AG04449 (cell line): ENCODE results near the gene RILPL2.
"Not testable (repeated sequence)": the region's sequence is repeated elsewhere in the genome, so short reads cannot be mapped to it uniquely, and the experiment has no call there.

Experiments used
- CTCF ChIA-PET: fragments of 350-600 bp; formaldehyde crosslinking; extraction: SDS; loops from one replicate; lab custom pipeline; 2021; ENCODE audit warnings: antibody characterized with exemption; lab: Yijun Ruan, JAX
- POLR2A ChIA-PET: fragments of 400-600, 350-600 bp; formaldehyde crosslinking; extraction: SDS; loops from one replicate; lab custom pipeline; 2020; ENCODE audit warnings: antibody characterized with exemption, inconsistent platforms; lab: Yijun Ruan, JAX
- DNase-seq: peaks from one replicate; pipeline ENCODE4 v3.0.0-alpha.2; 2010; ENCODE audit warnings: low read depth, low spot score
- H3K4me3 ChIP-seq: 2 replicates; pipeline ENCODE4 v1.5.1; 2011; ENCODE audit warnings: low read depth, mild to moderate bottlenecking, control low read depth, low read length
- TF ChIP-seq, protein P1 (sequence below): IDR thresholded peaks from one replicate; pipeline ENCODE4 v1.5.1; 2011; ENCODE audit warnings: mild to moderate bottlenecking, moderate library complexity, low read length, control low read depth, inconsistent platforms; ENCODE audit not compliant: insufficient read depth; ENCODE audit errors: missing control alignments

RILPL2 gene

DNA sequence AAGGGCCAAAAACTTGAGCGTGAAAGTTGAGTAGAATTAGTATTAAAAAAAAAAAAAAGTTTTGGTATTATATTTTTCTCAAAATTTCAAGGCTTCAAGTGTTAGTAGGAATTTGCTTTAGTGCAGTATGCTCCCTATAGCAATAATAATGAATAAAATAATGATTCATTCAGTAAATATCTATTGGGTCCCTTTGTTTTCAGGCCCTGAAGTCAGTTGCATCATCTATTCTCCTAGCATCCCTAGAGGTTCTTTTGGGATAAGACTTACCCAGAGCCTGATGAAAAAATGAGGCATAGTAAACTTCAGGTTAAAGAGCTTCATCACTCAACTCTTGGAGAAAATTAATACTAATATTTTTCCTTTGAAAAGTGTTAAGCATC, 51.5 kb downstream of the RILPL2 start:
- H3K4me3 ChIP-seq, result peak overlapping the region; percentile 78
- POLR2A ChIA-PET, result interaction anchor here (1.0 kb wide), 1 partner anchor 9 kb away, joined by 3 read pairs; no protein-coding TSS in a partner anchor
- DNase-seq, result no peak
- TF ChIP-seq, protein P1, sequence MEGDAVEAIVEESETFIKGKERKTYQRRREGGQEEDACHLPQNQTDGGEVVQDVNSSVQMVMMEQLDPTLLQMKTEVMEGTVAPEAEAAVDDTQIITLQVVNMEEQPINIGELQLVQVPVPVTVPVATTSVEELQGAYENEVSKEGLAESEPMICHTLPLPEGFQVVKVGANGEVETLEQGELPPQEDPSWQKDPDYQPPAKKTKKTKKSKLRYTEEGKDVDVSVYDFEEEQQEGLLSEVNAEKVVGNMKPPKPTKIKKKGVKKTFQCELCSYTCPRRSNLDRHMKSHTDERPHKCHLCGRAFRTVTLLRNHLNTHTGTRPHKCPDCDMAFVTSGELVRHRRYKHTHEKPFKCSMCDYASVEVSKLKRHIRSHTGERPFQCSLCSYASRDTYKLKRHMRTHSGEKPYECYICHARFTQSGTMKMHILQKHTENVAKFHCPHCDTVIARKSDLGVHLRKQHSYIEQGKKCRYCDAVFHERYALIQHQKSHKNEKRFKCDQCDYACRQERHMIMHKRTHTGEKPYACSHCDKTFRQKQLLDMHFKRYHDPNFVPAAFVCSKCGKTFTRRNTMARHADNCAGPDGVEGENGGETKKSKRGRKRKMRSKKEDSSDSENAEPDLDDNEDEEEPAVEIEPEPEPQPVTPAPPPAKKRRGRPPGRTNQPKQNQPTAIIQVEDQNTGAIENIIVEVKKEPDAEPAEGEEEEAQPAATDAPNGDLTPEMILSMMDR, result no peak
- CTCF ChIA-PET, result interaction anchor here (1.2 to 2.3 kb wide), 3 partner anchors 8 to 20 kb away, joined by 4 to 19 read pairs (median 4); no protein-coding TSS in a partner anchor

DNA sequence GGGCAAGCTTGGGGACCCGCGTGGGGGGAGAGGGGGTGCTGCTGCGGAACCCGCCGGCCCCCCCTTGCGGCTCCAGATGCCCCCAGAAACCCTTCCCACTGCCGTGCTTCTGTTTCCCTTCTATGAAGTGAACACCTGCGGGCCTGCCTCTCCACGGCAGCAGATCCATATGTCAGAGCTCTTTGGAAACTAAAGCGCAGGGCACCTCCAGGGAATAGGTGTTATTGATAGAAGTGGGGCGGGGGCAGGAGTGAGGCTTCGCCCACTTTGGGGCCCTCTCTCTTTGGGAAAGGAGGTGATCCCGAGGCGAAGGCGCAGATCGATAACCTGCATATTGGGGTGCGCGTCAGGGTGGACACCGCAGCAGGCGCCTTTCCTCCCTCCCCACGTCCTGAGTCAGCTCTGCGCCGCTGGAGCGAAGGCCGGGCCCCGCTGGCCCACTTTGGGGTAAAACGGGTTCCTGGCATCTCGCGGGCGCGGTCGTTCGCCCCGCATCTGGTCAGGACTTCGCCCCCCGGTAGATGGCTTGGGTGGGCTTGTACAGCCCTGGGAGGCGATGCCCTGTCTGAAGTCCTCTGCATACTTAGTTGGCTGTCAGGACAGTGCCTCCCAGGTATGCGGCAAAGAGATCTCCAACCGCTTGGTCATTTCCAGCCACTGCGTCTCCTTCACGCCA, 52.0 kb downstream of the RILPL2 start:
- POLR2A ChIA-PET, result interaction anchor here (0.5 to 1.6 kb wide), 6 partner anchors 8 to 199 kb away, joined by 3 to 19 read pairs (median 4); partner anchors contain the start of genes SBNO1 and TMED2
- DNase-seq, result no peak
- peak overlapping the region; percentile 78 for H3K4me3 ChIP-seq
- CTCF ChIA-PET, result interaction anchor here (0.8 to 2.3 kb wide), 5 partner anchors 8 to 26 kb away, joined by 3 to 19 read pairs (median 3); no protein-coding TSS in a partner anchor
- TF ChIP-seq, protein P1, result no peak

DNA sequence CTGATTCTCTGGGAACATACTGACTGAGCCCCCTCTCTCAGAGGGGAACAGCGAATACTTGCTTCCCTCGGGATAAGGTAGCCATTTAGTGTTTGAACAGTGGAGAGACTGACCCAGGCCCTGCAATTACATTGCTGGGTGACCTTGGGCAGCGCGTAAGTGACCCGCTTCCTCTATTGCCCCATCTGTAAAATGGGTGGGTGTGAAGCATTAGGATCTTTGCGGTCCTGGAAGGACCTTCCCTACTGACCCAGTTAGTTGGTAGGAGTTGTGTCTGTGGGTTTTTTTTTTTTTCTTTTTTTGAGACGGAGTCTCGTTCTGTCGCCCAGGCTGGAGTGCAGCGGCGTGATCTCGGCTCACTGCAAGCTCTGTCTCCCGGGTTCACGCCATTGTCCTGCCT, 53.8 kb downstream of the RILPL2 start:
- no peak for DNase-seq
- no peak overlapping the region for H3K4me3 ChIP-seq
- ChIA-PET CTCF (interaction anchor here (2.3 kb wide), 1 partner anchor 17 kb away, joined by 19 read pairs; no protein-coding TSS in a partner anchor), POLR2A (no interaction called here)
- TF ChIP-seq, protein P1, result no peak

- ChIA-PET CTCF (interaction anchor here (1.7 kb wide), 1 partner anchor 14 kb away, joined by 7 read pairs; no protein-coding TSS in a partner anchor), POLR2A (no interaction called here)
- DNase-seq, result no peak
- H3K4me3 ChIP-seq, result no peak overlapping the region
- TF ChIP-seq, protein P1, result no peak
Measured at GRCh38 chr12:123379391-123379790, 57.1 kb downstream of the RILPL2 start.

DNA sequence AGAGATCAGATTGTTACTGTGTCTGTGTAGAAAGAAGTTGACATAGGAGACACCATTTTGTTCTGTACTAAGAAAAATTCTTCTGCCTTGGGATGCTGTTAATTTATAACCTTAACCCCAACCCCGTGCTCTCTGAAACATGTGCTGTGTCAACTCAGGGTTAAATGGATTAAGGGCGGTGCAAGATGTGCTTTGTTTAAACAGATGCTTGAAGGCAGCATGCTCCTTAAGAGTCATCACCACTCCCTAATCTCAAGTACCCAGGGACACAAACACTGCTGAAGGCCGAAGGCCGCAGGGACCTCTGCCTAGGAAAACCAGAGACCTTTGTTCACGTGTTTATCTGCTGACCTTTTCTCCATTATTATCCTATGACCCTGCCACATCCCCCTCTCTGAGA, 64.1 kb downstream of the RILPL2 start:
- H3K4me3 ChIP-seq, POLR2A ChIA-PET, CTCF ChIA-PET, DNase-seq: not testable (repeated sequence)

GRCh38 chr12:123371667-123372368, 64.7 kb downstream of the RILPL2 start:
- CTCF ChIA-PET, result interaction anchor here (0.8 kb wide), 1 partner anchor 10 kb away, joined by 3 read pairs; no protein-coding TSS in a partner anchor
- H3K4me3 ChIP-seq, DNase-seq, POLR2A ChIA-PET: not testable (repeated sequence)

- ChIA-PET CTCF (interaction anchor here (0.8 kb wide), 1 partner anchor 9 kb away, joined by 3 read pairs; no protein-coding TSS in a partner anchor), POLR2A (no interaction called here)
- H3K4me3 ChIP-seq, result no peak overlapping the region
- TF ChIP-seq, protein P1, result no peak
- no peak for DNase-seq
Measured at GRCh38 chr12:123369229-123369628, 67.3 kb downstream of the RILPL2 start.

- CTCF ChIA-PET, H3K4me3 ChIP-seq, DNase-seq, POLR2A ChIA-PET: not testable (repeated sequence)
Measured at GRCh38 chr12:123368431-123368830, 68.1 kb downstream of the RILPL2 start.
